ENCODE data around the gene ZBTB16. TPM values are rescaled to one million over a fixed set of nuclear protein-coding genes. Genes with fewer than 3 reads are reported as not detected.

The ZBTB16 gene
- total RNA-seq, 3 donors from 2014 or later (not counting 1 experiment from before 2014, with no cell fraction given): 104 to 224 (median 156) TPM

- no peaks in the 10 kb centered on the region for H3K36me3 Mint-ChIP-seq
- H3K4me3 ChIP-seq (ENCODE audit: low read length): peak overlapping the region; percentile 43
- H3K4me3 Mint-ChIP-seq: peak overlapping the region; percentile 97
- no peaks in the 10 kb centered on the region for H3K9me3 Mint-ChIP-seq
- H3K27ac ChIP-seq (ENCODE audit: low read length): peak overlapping the region; percentile 55
- TF ChIP-seq CTCF (IDR thresholded peaks at IDR 0.05): no peak
- H3K36me3 ChIP-seq (ENCODE audit: control insufficient read depth, insufficient read depth, low read length): peaks cover 6% of the 10 kb centered on the region
- intact Hi-C loops (cut with micrococcal nuclease): loop anchor here (1.0 kb wide), 1 partner anchor 202 kb away; no protein-coding TSS in a partner anchor
- DNase-seq (peak in 1 of 2 donors; percentile 32), ATAC-seq (no peak)
- H3K27ac Mint-ChIP-seq: peak overlapping the region; percentile 98 to 100
- H3K4me1 Mint-ChIP-seq: peaks cover 27 to 43% of the 10 kb centered on the region in 2 donors
- peaks cover 38% of the 10 kb centered on the region for H3K4me1 ChIP-seq (ENCODE audit: control insufficient read depth, insufficient read depth, low read length)
- H3K27me3 ChIP-seq (ENCODE audit: control insufficient read depth, insufficient read depth, low read length): no peaks in the 10 kb centered on the region
- no peaks in the 10 kb centered on the region for H3K9me3 ChIP-seq (ENCODE audit: control insufficient read depth, insufficient read depth, low read length)
- 3% methylated on average over 25 of the region's 25 CpGs for WGBS (ENCODE audit: insufficient coverage)
- H3K27me3 Mint-ChIP-seq (ENCODE audit: low read depth in 2 of 2): no peaks in the 10 kb centered on the region
Measured at GRCh38 chr11:114058871-114059277, 637 bp upstream of the ZBTB16 start.

GRCh38 chr11:114059984-114060391 is 477 bp downstream of the ZBTB16 start:
- peak overlapping the region; percentile 98 to 100 for H3K27ac Mint-ChIP-seq
- H3K36me3 Mint-ChIP-seq: peaks cover 3% of the 10 kb centered on the region
- WGBS (ENCODE audit: insufficient coverage): under 1% methylated on average over 33 of the region's 33 CpGs
- H3K27me3 Mint-ChIP-seq (ENCODE audit: low read depth in 2 of 2): no peaks in the 10 kb centered on the region
- H3K27me3 ChIP-seq (ENCODE audit: control insufficient read depth, insufficient read depth, low read length): no peaks in the 10 kb centered on the region
- H3K9me3 ChIP-seq (ENCODE audit: control insufficient read depth, insufficient read depth, low read length): no peaks in the 10 kb centered on the region
- TF ChIP-seq CTCF (IDR thresholded peaks at IDR 0.05): no peak
- intact Hi-C loops (cut with micrococcal nuclease): loop anchor here (1.0 to 5.0 kb wide), 2 partner anchors 37 to 201 kb away; no protein-coding TSS in a partner anchor
- peaks cover 49% of the 10 kb centered on the region for H3K4me1 ChIP-seq (ENCODE audit: control insufficient read depth, insufficient read depth, low read length)
- H3K9me3 Mint-ChIP-seq: no peaks in the 10 kb centered on the region
- H3K36me3 ChIP-seq (ENCODE audit: control insufficient read depth, insufficient read depth, low read length): peaks cover 15% of the 10 kb centered on the region
- peak overlapping the region; percentile 97 for H3K4me3 Mint-ChIP-seq
- DNase-seq: peak in 1 of 2 donors; percentile 60
- peak overlapping the region; percentile 86 for H3K4me3 ChIP-seq (ENCODE audit: low read length)
- peak; percentile 34 to 49 (median 45) for ATAC-seq
- peaks cover 37 to 54% of the 10 kb centered on the region in 2 donors for H3K4me1 Mint-ChIP-seq
- H3K27ac ChIP-seq (ENCODE audit: low read length): peak overlapping the region; percentile 90

GRCh38 chr11:114060392-114061047 is 1.0 kb downstream of the ZBTB16 start:
- under 1% methylated on average over 78 of the region's 78 CpGs for WGBS (ENCODE audit: insufficient coverage)
- peak overlapping the region; percentile 98 to 100 for H3K27ac Mint-ChIP-seq
- intact Hi-C loops (cut with micrococcal nuclease): loop anchor here (1.0 to 5.0 kb wide), 2 partner anchors 15 to 37 kb away; no protein-coding TSS in a partner anchor

More at GRCh38 chr11:114060392-114061047, 1.0 kb downstream of the ZBTB16 start:
- H3K36me3 Mint-ChIP-seq: peaks cover 6% of the 10 kb centered on the region
- H3K27ac ChIP-seq (ENCODE audit: low read length): peak overlapping the region; percentile 90
- ATAC-seq (peak; percentile 8 to 33 (median 12)), DNase-seq (peak in 1 of 2 donors; percentile 55)
- H3K9me3 ChIP-seq (ENCODE audit: control insufficient read depth, insufficient read depth, low read length): no peaks in the 10 kb centered on the region
- no peaks in the 10 kb centered on the region for H3K27me3 Mint-ChIP-seq (ENCODE audit: low read depth in 2 of 2)
- H3K4me3 Mint-ChIP-seq: peak overlapping the region; percentile 97
- no peak for TF ChIP-seq CTCF (IDR thresholded peaks at IDR 0.05)
- peak overlapping the region; percentile 86 for H3K4me3 ChIP-seq (ENCODE audit: low read length)
- H3K9me3 Mint-ChIP-seq: no peaks in the 10 kb centered on the region
- peaks cover 15% of the 10 kb centered on the region for H3K36me3 ChIP-seq (ENCODE audit: control insufficient read depth, insufficient read depth, low read length)
- H3K4me1 ChIP-seq (ENCODE audit: control insufficient read depth, insufficient read depth, low read length): peaks cover 54% of the 10 kb centered on the region
- H3K27me3 ChIP-seq (ENCODE audit: control insufficient read depth, insufficient read depth, low read length): no peaks in the 10 kb centered on the region
- H3K4me1 Mint-ChIP-seq: peaks cover 43 to 60% of the 10 kb centered on the region in 2 donors

All from natural killer cell (primary cell).